Motor neuron (in vitro differentiated cells): ENCODE data around the gene PEX26. TPM values are rescaled to one million over a fixed set of nuclear protein-coding genes. Genes with fewer than 3 reads are reported as not detected.
A peak's percentile ranks its signal among the peaks of the same experiment; 100 is the strongest.
"Not testable (repeated sequence)": the region's sequence is repeated elsewhere in the genome, so short reads cannot be mapped to it uniquely, and the experiment has no call there.

Experiments used
- ATAC-seq, 8 experiments: fragments of 200-7000 bp; cut with Tn5 transposase; replicated peaks in 6 of 8; 2 replicates each; pipeline ENCODE4 v1.8.0; 2021; ENCODE audit warnings: mild to moderate bottlenecking in 8 of 8, moderate library complexity in 8 of 8
- H3K27ac ChIP-seq, 2 donors: fragments of 250-450 bp; sonication (Bioruptor Pico); 2 replicates each; pipeline ENCODE4 v1.9.0; 2021; ENCODE audit warnings: antibody characterized with exemption in 2 of 2, mild to moderate bottlenecking in 2 of 2, moderate library complexity in 1 of 2
- H3K4me1 ChIP-seq, 2 donors: fragments of 250-450 bp; sonication (Bioruptor Pico); replicated peaks in 1 of 2; 2 replicates each; pipeline ENCODE4 v1.6.1; 2021; ENCODE audit warnings: antibody characterized with exemption in 2 of 2, mild to moderate bottlenecking in 2 of 2, moderate library complexity in 1 of 2
- H3K4me3 ChIP-seq, 5 donors: fragments of 250-450 bp; sonication (Bioruptor Pico); 2 replicates each; pipeline ENCODE4 v1.9.0; 2021; ENCODE audit warnings: antibody characterized with exemption in 5 of 5, mild to moderate bottlenecking in 5 of 5, moderate library complexity in 4 of 5
- WGBS, 10 experiments: fragments of 450-650 bp; shearing (Covaris generic); methylation state at CpG; one replicate each; pipeline ENCODE4 v1.0.0; 2022; 5-methylcytosine and 5-hydroxymethylcytosine counted together
- in situ Hi-C, 9 experiments: fragments of 400-800 bp; cut with MboI; loops; one replicate each; pipeline ENCODE4 v1.15.0; 2021; ENCODE audit warnings: low sequenced_read_pairs in 9 of 9, low pct_unique_long_range_greater_than_20kb in 2 of 9; ENCODE audit not compliant: unreplicated experiment in 9 of 9
- total RNA-seq, 8 experiments: library from RNA; unstranded; fragments of 300-600 nt; gene quantifications; 2 replicates each; pipeline versions ENCODE4 v1.2.3 to v1.2.4, GENCODE V29; 2022

The PEX26 gene
- total RNA-seq, 8 experiments from 2014 or later = 10.5 to 25.1 (median 19.4) TPM

- ATAC-seq = peak in 5 of 8 experiments; percentile 43 to 72 (median 65)
- Histone ChIP-seq H3K4me3 (no peak overlapping the region), H3K4me1 (peaks cover 0 to 7% of the 10 kb centered on the region in 2 donors), H3K27ac (peak overlapping the region in 1 of 2 donors; percentile 12)
- WGBS, 10 experiments = 20 to 100% (median 77%) methylated on average over 1 to 4 of the region's 4 CpGs; no CpG with 5 or more reads in 3 of the 10 experiments
- in situ Hi-C loops = no loop called here
Observed at GRCh38 chr22:18120857-18121256, 43.1 kb downstream of the PEX26 start.

- in situ Hi-C loops = no loop called here
- ATAC-seq = no peak
- Histone ChIP-seq H3K4me3 (no peak overlapping the region), H3K4me1 (peaks cover 0 to 7% of the 10 kb centered on the region in 2 donors), H3K27ac (no peak overlapping the region)
- WGBS, 10 experiments = 37 to 96% (median 88%) methylated on average over 2 to 4 of the region's 13 CpGs; no CpG with 5 or more reads in 7 of the 10 experiments
Observed at GRCh38 chr22:18121506-18121905, 43.7 kb downstream of the PEX26 start.

GRCh38 chr22:18121954-18122554 lies 44.3 kb downstream of the PEX26 start:
- ATAC-seq = no peak
- WGBS, 10 experiments = 60 to 83% (median 80%) methylated on average over 1 to 3 of the region's 5 CpGs; no CpG with 5 or more reads in 5 of the 10 experiments
- Histone ChIP-seq H3K4me1 (peaks cover 0 to 7% of the 10 kb centered on the region in 2 donors), H3K4me3 (no peak overlapping the region), H3K27ac (no peak overlapping the region)
- in situ Hi-C loops = no loop called here

GRCh38 chr22:18123476-18124025 lies 45.8 kb downstream of the PEX26 start:
- 18 to 100% (median 93%) methylated on average over 1 to 9 of the region's 19 CpGs; no CpG with 5 or more reads in 2 of the 10 experiments for WGBS, 10 experiments
- not testable (repeated sequence) for ATAC-seq, H3K4me1 ChIP-seq

GRCh38 chr22:18126606-18127005 lies 48.8 kb downstream of the PEX26 start:
- no peak overlapping the region for H3K4me3 ChIP-seq
- H3K27ac ChIP-seq = no peak overlapping the region
- in situ Hi-C loops = no loop called here
- no peaks in the 10 kb centered on the region for H3K4me1 ChIP-seq
- 95 to 100% (median 100%) methylated on average over 1 to 13 of the region's 18 CpGs; no CpG with 5 or more reads in 1 of the 10 experiments for WGBS, 10 experiments
- no peak for ATAC-seq

More at GRCh38 chr22:18123476-18124025, 45.8 kb downstream of the PEX26 start:
- H3K4me3 ChIP-seq, in situ Hi-C loops, H3K27ac ChIP-seq: not testable (repeated sequence)

- 36 to 100% (median 90%) methylated on average over 1 to 6 of the region's 8 CpGs; no CpG with 5 or more reads in 1 of the 10 experiments for WGBS, 10 experiments
- ATAC-seq = no peak
- Histone ChIP-seq H3K4me1 (no peaks in the 10 kb centered on the region), H3K27ac (no peak overlapping the region), H3K4me3 (no peak overlapping the region)
- in situ Hi-C loops = no loop called here
Observed at GRCh38 chr22:18130018-18130417, 52.2 kb downstream of the PEX26 start.

GRCh38 chr22:18130699-18131429 lies 53.1 kb downstream of the PEX26 start:
- in situ Hi-C loops = no loop called here
- ATAC-seq = no peak
- 71 to 100% (median 89%) methylated on average over 1 to 16 of the region's 20 CpGs; no CpG with 5 or more reads in 2 of the 10 experiments for WGBS, 10 experiments

GRCh38 chr22:18133452-18133851 lies 55.7 kb downstream of the PEX26 start:
- WGBS, 10 experiments = 0 to 100% (median 85%) methylated on average over 1 to 2 of the region's 2 CpGs; no CpG with 5 or more reads in 2 of the 10 experiments
- H3K27ac ChIP-seq = no peak overlapping the region
- in situ Hi-C loops = no loop called here
- no peak overlapping the region for H3K4me3 ChIP-seq
- H3K4me1 ChIP-seq = no peaks in the 10 kb centered on the region
- ATAC-seq = peak in 1 of 8 experiments; percentile 38

More at GRCh38 chr22:18130699-18131429, 53.1 kb downstream of the PEX26 start:
- Histone ChIP-seq H3K27ac (no peak overlapping the region), H3K4me1 (no peaks in the 10 kb centered on the region), H3K4me3 (no peak overlapping the region)

GRCh38 chr22:18136563-18137320 lies 59.0 kb downstream of the PEX26 start:
- ATAC-seq = no peak
- Histone ChIP-seq H3K27ac (no peak overlapping the region), H3K4me3 (no peak overlapping the region), H3K4me1 (no peaks in the 10 kb centered on the region)
- in situ Hi-C loops = no loop called here
- 77 to 94% (median 87%) methylated on average over 2 to 13 of the region's 21 CpGs; no CpG with 5 or more reads in 1 of the 10 experiments for WGBS, 10 experiments

GRCh38 chr22:18141004-18141403 lies 63.2 kb downstream of the PEX26 start:
- H3K4me3 ChIP-seq, H3K4me1 ChIP-seq, H3K27ac ChIP-seq, ATAC-seq, in situ Hi-C loops: not testable (repeated sequence)
- 60 to 100% (median 81%) methylated on average over 1 to 3 of the region's 6 CpGs; no CpG with 5 or more reads in 7 of the 10 experiments for WGBS, 10 experiments

- H3K4me3 ChIP-seq = no peak overlapping the region
- no peak overlapping the region for H3K27ac ChIP-seq
- in situ Hi-C loops = no loop called here
- peaks cover 8 to 9% of the 10 kb centered on the region in 2 donors for H3K4me1 ChIP-seq
- no peak for ATAC-seq
Observed at GRCh38 chr22:18144105-18144504, 66.3 kb downstream of the PEX26 start.

- no peak overlapping the region for H3K4me3 ChIP-seq
- H3K4me1 ChIP-seq = peaks cover 8 to 9% of the 10 kb centered on the region in 2 donors
- ATAC-seq = peak in 2 of 8 experiments; percentile 29
- in situ Hi-C loops = no loop called here
- peak overlapping the region in 1 of 2 donors; percentile 54 for H3K27ac ChIP-seq
- WGBS, 10 experiments = 61 to 90% (median 77%) methylated on average over 4 to 19 of the region's 23 CpGs
Observed at GRCh38 chr22:18145676-18146388, 68.0 kb downstream of the PEX26 start.
